PFSK-1 (cell line): Measurements from ENCODE around the gene GFOD2.

ENCODE experiments used
- FOXP2 ChIP-seq: optimal IDR thresholded peaks from 2 replicates; pipeline ENCODE3; 2011; ENCODE audit warnings: borderline replicate concordance, control low read depth, inconsistent platforms; ENCODE audit not compliant: insufficient read depth; ENCODE audit errors: extremely low read length, extremely low read depth
- POLR2AphosphoS5 ChIP-seq: IDR thresholded peaks from 2 replicates; pipeline ENCODE4 v1.6.1; 2012; ENCODE audit warnings: low read depth, mild to moderate bottlenecking, control low read depth, low read length, moderate library complexity
- REST ChIP-seq, 2 experiments: IDR thresholded peaks; 2 replicates each; pipeline versions ENCODE4 v1.6.1 to v1.8.0; 2011 to 2012; ENCODE audit warnings: low read depth in 2 of 2, low read length in 2 of 2, control low read depth in 1 of 2, inconsistent platforms in 1 of 2, mild to moderate bottlenecking in 1 of 2, moderate library complexity in 1 of 2; ENCODE audit not compliant: insufficient read depth in 1 of 2
- SIN3A ChIP-seq: IDR thresholded peaks from 2 replicates; pipeline ENCODE4 v1.6.1; 2012; ENCODE audit warnings: mild to moderate bottlenecking, low read length, moderate library complexity, borderline replicate concordance; ENCODE audit not compliant: insufficient read depth
- TAF1 ChIP-seq: IDR thresholded peaks from 2 replicates; pipeline ENCODE4 v1.6.1; 2012; ENCODE audit warnings: low read length, control low read depth, borderline replicate concordance; ENCODE audit not compliant: insufficient read depth

GFOD2 gene

DNA sequence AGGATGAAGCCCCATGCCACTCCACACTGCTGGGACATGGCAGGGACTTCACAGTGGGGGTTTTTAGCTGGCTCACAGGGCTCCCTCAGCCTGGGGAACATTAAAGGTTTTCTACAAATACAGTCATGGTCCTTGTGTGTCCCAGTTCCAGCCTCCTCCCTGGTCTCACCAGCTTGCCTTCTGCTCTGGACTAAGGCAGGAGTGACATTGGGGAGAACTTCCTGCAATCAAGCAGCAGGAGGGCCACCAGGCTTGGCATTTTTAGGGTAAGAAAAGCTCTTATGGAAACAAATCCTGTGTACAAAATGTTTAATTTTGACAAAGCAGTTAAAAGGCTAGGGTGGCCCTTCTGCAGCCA is 56.5 kb downstream of the GFOD2 start:
- no peak for TF ChIP-seq SIN3A
- no peak for TF ChIP-seq REST (IDR thresholded peaks at IDR 0.05; ENCODE audit: insufficient read depth in 1 of 2, low read depth in 2 of 2, low read length in 2 of 2)
- no peak for TF ChIP-seq TAF1
- TF ChIP-seq FOXP2 = no peak
- no peak for TF ChIP-seq POLR2AphosphoS5

GRCh38 chr16:67661886-67662652 is 57.0 kb downstream of the GFOD2 start:
- TF ChIP-seq SIN3A = no peak
- TF ChIP-seq POLR2AphosphoS5 = no peak
- no peak for TF ChIP-seq TAF1
- TF ChIP-seq REST (IDR thresholded peaks at IDR 0.05; ENCODE audit: insufficient read depth in 1 of 2, low read depth in 2 of 2, low read length in 2 of 2) = no peak
- TF ChIP-seq FOXP2 = no peak

DNA sequence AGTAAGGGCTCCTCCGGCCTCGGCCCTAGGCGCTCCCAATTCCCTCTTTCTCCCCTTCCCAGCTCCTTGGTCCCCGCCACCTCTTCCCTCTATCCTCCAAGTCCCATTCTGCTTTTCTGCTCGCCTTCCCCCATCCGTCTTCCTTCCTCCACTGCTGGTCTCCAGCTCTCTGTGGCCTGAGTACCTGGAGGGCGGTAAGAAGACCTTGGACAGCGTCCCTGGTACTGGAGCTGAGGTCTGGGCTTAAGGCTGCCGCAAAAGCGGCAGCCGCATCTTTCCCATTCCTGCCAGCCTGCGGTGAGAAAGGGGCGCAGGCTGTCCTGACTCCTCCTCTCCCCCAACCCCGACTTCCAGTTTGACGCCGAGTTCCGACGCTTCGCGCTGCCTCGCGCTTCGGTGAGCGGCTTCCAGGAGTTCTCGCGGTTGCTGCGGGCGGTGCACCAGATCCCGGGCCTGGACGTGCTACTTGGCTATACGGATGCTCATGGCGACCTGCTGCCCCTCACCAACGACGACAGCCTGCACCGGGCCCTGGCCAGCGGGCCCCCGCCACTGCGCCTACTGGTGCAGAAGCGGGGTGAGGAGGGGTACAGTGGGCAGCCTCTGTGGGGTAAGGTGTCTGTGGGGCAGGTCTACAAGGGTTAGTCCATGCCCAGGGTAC is 57.9 kb downstream of the GFOD2 start:
- TF ChIP-seq FOXP2 = no peak
- TF ChIP-seq POLR2AphosphoS5 = no peak
- TF ChIP-seq SIN3A = peak; percentile 53; the same call in 1 of the 2 replicates
- peak; percentile 75 to 93 for TF ChIP-seq REST (IDR thresholded peaks at IDR 0.05; ENCODE audit: insufficient read depth in 1 of 2, low read depth in 2 of 2, low read length in 2 of 2)
- TF ChIP-seq TAF1 = no peak

DNA sequence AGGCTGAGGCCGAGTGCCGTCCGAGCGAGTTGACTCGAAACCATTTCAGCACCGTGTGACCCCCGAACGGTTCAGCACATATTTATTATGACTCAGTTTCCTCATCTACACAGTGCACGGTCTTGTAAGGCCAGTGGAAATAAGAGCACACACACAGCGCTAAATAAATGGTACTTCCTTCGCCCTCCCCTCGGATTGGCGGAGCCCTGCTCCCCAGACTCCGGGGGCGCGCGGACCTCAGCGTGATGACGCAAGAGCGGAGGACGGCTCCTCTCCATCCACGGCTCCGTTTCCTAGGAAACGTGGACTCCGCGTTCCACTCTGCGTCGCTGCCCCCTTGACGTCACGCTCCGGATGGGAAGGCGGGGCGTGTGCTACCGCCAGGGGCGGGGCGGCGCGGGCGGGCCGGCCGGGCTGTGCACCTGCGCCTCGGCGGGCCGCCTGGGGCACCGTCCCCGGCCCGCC is 58.5 kb downstream of the GFOD2 start, which contains the start of gene PARD6A:
Gene PARD6A (plus strand): TSS at position 397 of the 465 bp plus-strand sequence. CDS start 79 bp downstream, outside the sequence.
- no peak for TF ChIP-seq POLR2AphosphoS5
- no peak for TF ChIP-seq REST (IDR thresholded peaks at IDR 0.05; ENCODE audit: insufficient read depth in 1 of 2, low read depth in 2 of 2, low read length in 2 of 2)
- no peak for TF ChIP-seq TAF1
- no peak for TF ChIP-seq SIN3A
- no peak for TF ChIP-seq FOXP2
